Naive thymus-derived CD4-positive, alpha-beta T cell (primary cell): ENCODE measurements around the gene VPS33A. TPM values are rescaled to one million over a fixed set of nuclear protein-coding genes. Genes with fewer than 3 reads are reported as not detected.

Experiments
- ATAC-seq: fragments of 150-1000 bp; cut with Tn5 transposase; 2 replicates; pipeline ENCODE4 v1.10.0; 2021; ENCODE audit warnings: mild to moderate bottlenecking, moderate library complexity
- CTCF ChIA-PET: fragments of 350-600 bp; sonication (Branson Sonifier 250); formaldehyde crosslinking; loops from one replicate; lab custom pipeline; 2021; ENCODE audit warnings: antibody characterized with exemption; lab: Charles Lee
- POLR2A ChIA-PET: fragments of 350-600 bp; sonication (Branson Sonifier 250); formaldehyde crosslinking; loops from one replicate; lab custom pipeline; 2021; ENCODE audit warnings: antibody characterized with exemption, inconsistent platforms; lab: Charles Lee
- DNase-seq, 9 donors: peaks; one replicate each; pipeline versions ENCODE4 v3.0.0 to v3.0.0-alpha.2; 2020 to 2022; ENCODE audit warnings: mixed read lengths in 1 of 9
- H3K27ac ChIP-seq: one replicate; pipeline ENCODE4 v1.7.0; 2013; ENCODE audit warnings: mild to moderate bottlenecking, low read depth, low read length, moderate library complexity
- H3K27me3 ChIP-seq, 2 donors: one replicate each; pipeline ENCODE4 v1.7.0; 2013; ENCODE audit warnings: low read length in 2 of 2, mild to moderate bottlenecking in 2 of 2, moderate library complexity in 2 of 2; ENCODE audit not compliant: control insufficient read depth in 2 of 2, insufficient read depth in 2 of 2
- H3K36me3 ChIP-seq, 3 experiments: 1 replicate in 2 of 3; 2 replicates in 1 of 3; pipeline ENCODE4 v1.7.0; 2013; ENCODE audit warnings: low read length in 3 of 3, mild to moderate bottlenecking in 3 of 3, moderate library complexity in 1 of 3; ENCODE audit not compliant: insufficient read depth in 3 of 3, control insufficient read depth in 2 of 3
- H3K4me1 ChIP-seq, 2 donors: one replicate each; pipeline ENCODE4 v1.7.0; 2013; ENCODE audit warnings: low read length in 2 of 2, mild to moderate bottlenecking in 2 of 2, moderate library complexity in 1 of 2; ENCODE audit not compliant: control insufficient read depth in 2 of 2, insufficient read depth in 2 of 2
- H3K4me3 ChIP-seq: 2 replicates; pipeline ENCODE4 v1.7.0; 2013; ENCODE audit warnings: mild to moderate bottlenecking, low read length
- H3K9me3 ChIP-seq, 3 experiments: 1 replicate in 2 of 3; 2 replicates in 1 of 3; pipeline ENCODE4 v1.7.0; 2013; ENCODE audit warnings: low read length in 3 of 3; ENCODE audit not compliant: control insufficient read depth in 2 of 3
- H3K27ac Mint-ChIP-seq, 9 donors: one replicate each; pipeline ENCODE4 v1.8.0; 2020 to 2022; ENCODE audit warnings: mixed read lengths in 9 of 9, mild to moderate bottlenecking in 8 of 9, moderate library complexity in 5 of 9, inconsistent platforms in 2 of 9
- H3K27me3 Mint-ChIP-seq, 5 donors: one replicate each; pipeline ENCODE4 v1.8.0; 2021 to 2022; ENCODE audit warnings: mixed read lengths in 5 of 5, mild to moderate bottlenecking in 1 of 5
- H3K36me3 Mint-ChIP-seq, 5 donors: one replicate each; pipeline ENCODE4 v1.8.0; 2020 to 2022; ENCODE audit warnings: mixed read lengths in 5 of 5, mild to moderate bottlenecking in 3 of 5, inconsistent platforms in 1 of 5
- H3K4me1 Mint-ChIP-seq, 7 donors: one replicate each; pipeline ENCODE4 v1.8.0; 2020 to 2022; ENCODE audit warnings: mixed read lengths in 7 of 7, mild to moderate bottlenecking in 3 of 7, inconsistent platforms in 1 of 7
- H3K4me3 Mint-ChIP-seq, 10 donors: one replicate each; pipeline ENCODE4 v1.8.0; 2020 to 2022; ENCODE audit warnings: mild to moderate bottlenecking in 10 of 10, mixed read lengths in 10 of 10, moderate library complexity in 6 of 10, inconsistent platforms in 2 of 10
- H3K9me3 Mint-ChIP-seq, 11 donors: one replicate each; pipeline ENCODE4 v1.8.0; 2020 to 2022; ENCODE audit warnings: mixed read lengths in 11 of 11, mild to moderate bottlenecking in 4 of 11, inconsistent platforms in 1 of 11, moderate library complexity in 1 of 11
- intact Hi-C, 2 donors: fragments of 100-400 bp; cut with micrococcal nuclease; formaldehyde crosslinking; loops; one replicate each; pipeline ENCODE4 v1.15.1; 2023
- polyA plus RNA-seq, 2 donors: library from polyadenylated mRNA; unstranded; fragments of 300-500 nt; fragmentation: Illumina TruSeq; gene quantifications; one replicate each; pipeline ENCODE4 v1.2.3, GENCODE V29; 2021
- total RNA-seq, 6 experiments: library from RNA in 5 of 6; stranded (reverse) in 5 of 6; gene quantifications; 1 replicate in 5 of 6; 2 replicates in 1 of 6; pipeline ENCODE4 v1.2.3 and lab custom pipeline; 2021 to 2026

The VPS33A gene
- total and polyA plus RNA-seq, 7 experiments from 2014 or later = 18.0 to 34.5 (median 28.3) TPM

DNA sequence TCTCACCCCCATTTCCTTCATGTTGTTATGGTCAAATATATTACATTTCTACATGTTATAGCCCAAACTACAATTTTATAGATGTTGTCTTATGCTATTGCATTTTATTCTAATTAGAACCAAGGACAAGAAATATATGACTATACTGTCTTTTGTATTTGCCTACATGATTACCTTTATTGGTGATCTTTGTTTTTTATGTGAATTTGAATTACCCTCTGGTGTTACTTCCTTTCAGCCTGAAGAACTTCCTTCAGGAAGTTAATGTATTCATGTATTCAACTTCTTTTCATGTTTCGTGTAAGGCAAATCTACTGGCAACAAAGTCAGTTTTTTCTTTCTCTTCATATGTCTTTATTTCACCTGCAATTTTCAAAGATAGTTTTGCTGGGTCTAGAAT lies 71.5 kb downstream of the VPS33A start:
- Histone ChIP-seq H3K27ac (no peak overlapping the region), H3K4me1 (no peaks in the 10 kb centered on the region), H3K9me3 (no peaks in the 10 kb centered on the region), H3K4me3 (no peak overlapping the region), H3K36me3 (no peaks in the 10 kb centered on the region), H3K27me3 (peaks cover 0 to 3% of the 10 kb centered on the region in 2 donors)
- ChIA-PET CTCF (no interaction called here), POLR2A (no interaction called here)
- Mint-ChIP-seq H3K36me3 (peaks cover 0 to 7% (median 5%) of the 10 kb centered on the region in 5 donors), H3K27me3 (peaks cover 0 to 24% (median 12%) of the 10 kb centered on the region in 5 donors), H3K27ac (no peak overlapping the region), H3K9me3 (peaks cover 0 to 9% (median 3%) of the 10 kb centered on the region in 11 donors), H3K4me3 (no peak overlapping the region), H3K4me1 (peaks cover 0 to 6% (median 4%) of the 10 kb centered on the region in 7 donors)
- ATAC-seq (no peak), DNase-seq (no peak)
- intact Hi-C loops = no loop called here

DNA sequence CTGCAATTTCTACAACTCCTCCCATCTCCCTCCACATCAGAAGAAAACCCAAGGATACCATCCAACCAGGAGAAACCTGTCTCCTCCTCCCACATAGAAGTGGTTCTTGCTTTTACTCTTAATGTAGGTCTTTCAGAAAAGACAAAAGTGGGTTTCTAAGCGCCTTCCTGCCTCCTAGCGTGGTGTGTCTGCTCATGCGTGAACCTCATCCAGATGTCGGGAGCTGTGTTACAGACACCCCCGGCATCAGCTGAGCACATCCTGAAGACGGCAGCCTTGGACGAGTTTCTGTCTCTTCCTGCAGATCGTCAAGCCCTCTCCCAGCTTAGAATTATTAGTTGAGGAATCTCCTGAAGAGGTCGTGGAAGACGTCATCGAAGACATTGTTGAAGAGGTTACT lies 73.9 kb downstream of the VPS33A start:
- ChIA-PET POLR2A (no interaction called here), CTCF (no interaction called here)
- Mint-ChIP-seq H3K27me3 (peaks cover 0 to 18% (median 2%) of the 10 kb centered on the region in 5 donors), H3K27ac (no peak overlapping the region), H3K4me3 (no peak overlapping the region), H3K4me1 (peaks cover 0 to 6% (median 1%) of the 10 kb centered on the region in 7 donors), H3K36me3 (peaks cover 0 to 7% (median 5%) of the 10 kb centered on the region in 5 donors), H3K9me3 (peaks cover 0 to 9% (median 3%) of the 10 kb centered on the region in 11 donors)
- Histone ChIP-seq H3K4me1 (no peaks in the 10 kb centered on the region), H3K9me3 (no peaks in the 10 kb centered on the region), H3K27ac (no peak overlapping the region), H3K27me3 (no peaks in the 10 kb centered on the region), H3K36me3 (no peaks in the 10 kb centered on the region), H3K4me3 (no peak overlapping the region)
- ATAC-seq (no peak), DNase-seq (no peak)
- intact Hi-C loops = no loop called here

DNA sequence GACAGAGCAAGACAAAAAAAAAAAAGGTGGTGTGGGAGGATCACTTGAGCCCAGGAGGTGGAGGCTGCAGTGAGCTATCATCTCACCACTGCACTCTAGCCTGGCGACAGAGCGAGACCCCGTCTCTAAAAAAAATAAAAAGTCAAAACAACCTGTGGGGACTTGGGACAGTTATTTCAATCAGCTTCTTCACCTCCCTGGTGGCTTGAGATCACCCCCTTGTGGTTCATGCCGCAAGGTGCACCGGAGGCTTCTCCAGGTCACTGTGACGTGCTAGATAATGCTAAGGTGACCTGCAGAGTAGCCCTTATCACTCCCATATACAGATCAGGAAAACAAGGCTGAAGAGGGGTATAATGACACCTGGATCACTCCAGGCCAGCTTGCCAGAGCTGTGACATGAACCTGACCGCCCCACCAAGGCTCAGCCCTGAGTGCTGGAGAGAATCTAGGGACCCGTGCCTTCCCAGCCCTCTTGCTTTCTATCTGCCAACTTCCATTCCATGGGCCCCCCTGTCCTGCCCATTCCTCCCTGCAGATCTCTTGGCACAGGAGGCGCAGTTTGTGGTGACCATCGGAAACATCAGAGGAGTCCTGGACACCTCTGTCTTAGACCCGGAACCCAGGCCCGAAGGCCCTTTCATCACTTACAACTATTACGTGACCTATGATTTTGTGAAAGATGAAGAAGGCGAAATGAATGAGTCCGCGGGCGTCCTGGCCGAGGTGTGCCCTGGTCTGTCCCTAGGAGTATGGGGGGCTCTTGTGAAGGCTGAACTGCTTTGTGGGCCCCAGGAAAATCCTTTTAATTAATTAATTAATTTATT lies 75.2 kb downstream of the VPS33A start:
- H3K4me1 Mint-ChIP-seq = peaks cover 0 to 6% (median 0%) of the 10 kb centered on the region in 7 donors
- H3K27ac Mint-ChIP-seq = no peak overlapping the region
- no peak overlapping the region for H3K4me3 Mint-ChIP-seq
- H3K4me1 ChIP-seq = no peaks in the 10 kb centered on the region
- DNase-seq (peak in 8 of 9 donors; percentile 29 to 70 (median 55)), ATAC-seq (peak; percentile 89)
- H3K9me3 Mint-ChIP-seq = peaks cover 0 to 8% (median 3%) of the 10 kb centered on the region in 11 donors
- H3K27me3 ChIP-seq = no peaks in the 10 kb centered on the region
- intact Hi-C loops = loop anchor here (1.0 to 2.0 kb wide), 5 partner anchors 30 to 274 kb away; no protein-coding TSS in a partner anchor
- H3K27me3 Mint-ChIP-seq = peaks cover 0 to 12% (median 0%) of the 10 kb centered on the region in 5 donors
- H3K36me3 ChIP-seq = no peaks in the 10 kb centered on the region
- ChIA-PET CTCF (interaction anchor here (0.6 to 1.9 kb wide), 3 partner anchors 45 to 155 kb away, joined by 3 to 11 read pairs (median 6); no protein-coding TSS in a partner anchor), POLR2A (no interaction called here)
- no peaks in the 10 kb centered on the region for H3K9me3 ChIP-seq
- H3K4me3 ChIP-seq = no peak overlapping the region
- no peak overlapping the region for H3K27ac ChIP-seq
- H3K36me3 Mint-ChIP-seq = peaks cover 0 to 7% (median 5%) of the 10 kb centered on the region in 5 donors

DNA sequence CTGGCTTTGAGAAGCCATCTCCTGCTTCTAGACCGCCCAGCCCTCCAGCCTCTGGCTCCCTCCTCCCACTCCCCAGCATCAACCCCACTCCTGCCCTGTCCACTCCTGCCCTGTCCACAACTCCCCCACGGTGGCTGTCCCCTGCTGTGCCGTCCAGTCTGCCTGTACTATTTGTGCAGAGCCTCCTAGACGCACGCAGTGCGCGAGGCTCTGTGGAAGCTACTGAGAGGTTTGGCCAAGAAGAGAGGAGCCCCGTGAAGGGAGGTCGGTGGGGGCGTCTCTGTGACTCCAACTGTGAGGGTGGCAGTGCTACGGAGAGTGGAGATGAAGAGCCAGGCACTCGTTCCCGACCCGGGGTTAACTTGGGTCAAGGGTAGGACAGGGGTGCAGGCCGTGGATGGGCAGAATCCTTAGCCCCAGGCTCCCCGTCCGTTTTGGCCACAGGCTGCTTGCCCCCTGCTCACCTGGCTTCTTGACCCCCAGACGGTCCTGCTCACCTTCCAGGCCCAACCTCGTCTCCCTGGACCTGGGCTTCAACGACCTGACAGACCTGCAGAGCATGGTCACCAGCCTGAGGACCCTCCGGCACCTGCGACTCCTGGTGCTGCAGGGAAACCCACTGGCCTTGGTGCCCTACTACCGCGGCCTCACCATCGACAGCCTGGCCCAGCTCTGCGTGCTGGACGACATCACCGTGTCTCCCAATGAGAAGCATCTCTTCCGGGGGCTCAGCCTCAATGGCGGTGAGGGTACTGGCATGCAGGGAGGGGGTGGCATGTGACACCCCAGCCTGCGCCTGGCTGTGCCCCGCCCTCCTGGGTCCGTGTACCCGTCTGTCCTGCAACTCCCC lies 76.4 kb downstream of the VPS33A start:
- no peak for DNase-seq
- Histone ChIP-seq H3K9me3 (no peaks in the 10 kb centered on the region), H3K27ac (no peak overlapping the region), H3K4me3 (no peak overlapping the region), H3K27me3 (no peaks in the 10 kb centered on the region), H3K36me3 (no peaks in the 10 kb centered on the region), H3K4me1 (no peaks in the 10 kb centered on the region)
- ChIA-PET POLR2A (no interaction called here), CTCF (interaction anchor here (1.9 kb wide), 1 partner anchor 136 kb away, joined by 11 read pairs; no protein-coding TSS in a partner anchor)
- peaks cover 0 to 2% (median 0%) of the 10 kb centered on the region in 11 donors for H3K9me3 Mint-ChIP-seq
- no peak overlapping the region for H3K4me3 Mint-ChIP-seq
- peaks cover 0 to 6% (median 0%) of the 10 kb centered on the region in 5 donors for H3K27me3 Mint-ChIP-seq
- H3K36me3 Mint-ChIP-seq = no peaks in the 10 kb centered on the region
- ATAC-seq = no peak
- H3K4me1 Mint-ChIP-seq = peaks cover 0 to 7% (median 2%) of the 10 kb centered on the region in 7 donors
- intact Hi-C loops = loop anchor here (2.0 kb wide), 2 partner anchors 29 to 67 kb away; no protein-coding TSS in a partner anchor
- no peak overlapping the region for H3K27ac Mint-ChIP-seq

DNA sequence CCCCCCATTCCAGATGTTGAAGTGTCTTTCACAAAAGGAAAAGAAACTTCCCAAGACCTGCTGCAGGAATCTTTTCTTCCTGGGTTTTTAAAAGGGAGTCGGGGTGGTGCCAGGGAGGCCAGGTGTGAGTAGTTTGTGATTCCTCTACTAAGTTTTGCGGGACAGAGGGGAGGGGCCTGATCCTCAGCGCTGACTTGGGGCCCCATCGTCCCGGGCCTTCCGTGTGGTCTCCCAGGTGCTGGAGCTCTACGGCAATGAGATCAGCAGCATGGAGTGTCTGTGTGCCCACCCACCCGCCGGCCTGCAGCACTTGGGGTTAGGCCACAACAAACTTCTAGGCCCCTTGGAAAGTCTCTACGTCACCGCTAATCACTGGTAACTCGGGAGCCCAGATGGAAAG lies 78.8 kb downstream of the VPS33A start:
- ChIA-PET CTCF (interaction anchor here (0.7 kb wide), 1 partner anchor 132 kb away, joined by 3 read pairs; no protein-coding TSS in a partner anchor), POLR2A (no interaction called here)
- no peak for DNase-seq
- ATAC-seq = no peak
- H3K36me3 ChIP-seq = no peaks in the 10 kb centered on the region
- peaks cover 0 to 3% of the 10 kb centered on the region in 2 donors for H3K4me1 ChIP-seq
- no peaks in the 10 kb centered on the region for H3K36me3 Mint-ChIP-seq
- no peaks in the 10 kb centered on the region for H3K27me3 ChIP-seq
- intact Hi-C loops = no loop called here
- peaks cover 0 to 18% (median 6%) of the 10 kb centered on the region in 7 donors for H3K4me1 Mint-ChIP-seq
- no peaks in the 10 kb centered on the region for H3K9me3 Mint-ChIP-seq
- H3K27ac ChIP-seq = no peak overlapping the region
- H3K9me3 ChIP-seq = no peaks in the 10 kb centered on the region
- no peak overlapping the region for H3K4me3 Mint-ChIP-seq
- H3K27ac Mint-ChIP-seq = no peak overlapping the region
- H3K4me3 ChIP-seq = no peak overlapping the region
- H3K27me3 Mint-ChIP-seq = peaks cover 0 to 20% (median 0%) of the 10 kb centered on the region in 5 donors

DNA sequence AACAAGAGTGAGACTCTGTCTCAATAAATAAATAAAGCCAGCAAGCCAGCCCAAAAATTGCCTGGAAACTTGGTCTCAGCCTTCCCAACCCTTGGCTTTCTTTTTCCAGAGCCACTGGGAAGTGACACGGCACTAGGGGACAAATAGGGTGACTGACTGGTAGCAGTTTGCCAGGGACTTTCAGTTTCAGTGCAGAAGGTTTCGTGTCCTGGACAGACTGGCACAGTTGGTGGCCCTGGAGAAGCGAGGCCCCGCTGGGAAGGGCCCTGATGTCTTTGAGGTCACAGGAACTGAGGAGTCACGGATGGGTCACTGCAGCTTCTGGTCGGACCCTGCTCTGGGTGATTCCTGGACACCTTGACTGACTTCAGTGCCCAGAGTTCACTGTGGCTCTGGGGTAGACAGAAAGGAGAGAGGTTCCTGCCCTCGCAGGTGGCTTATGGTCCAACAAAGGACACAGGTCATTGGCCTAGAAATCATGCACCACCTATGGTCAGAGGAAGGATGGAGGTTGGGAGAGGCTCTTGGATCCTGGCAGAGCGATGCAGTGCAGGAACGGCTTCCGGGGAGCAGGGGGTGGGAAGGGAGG lies 80.7 kb downstream of the VPS33A start:
- no peak for ATAC-seq
- H3K9me3 Mint-ChIP-seq = no peaks in the 10 kb centered on the region
- peaks cover 0 to 13% (median 5%) of the 10 kb centered on the region in 7 donors for H3K4me1 Mint-ChIP-seq
- POLR2A ChIA-PET = no interaction called here
- Histone ChIP-seq H3K27me3 (no peaks in the 10 kb centered on the region), H3K27ac (no peak overlapping the region), H3K9me3 (no peaks in the 10 kb centered on the region), H3K4me1 (peaks cover 0 to 3% of the 10 kb centered on the region in 2 donors), H3K4me3 (no peak overlapping the region), H3K36me3 (no peaks in the 10 kb centered on the region)
- no peak overlapping the region for H3K27ac Mint-ChIP-seq
- CTCF ChIA-PET = interaction anchor here (0.6 kb wide), 1 partner anchor 1303 kb away, joined by 3 read pairs; no protein-coding TSS in a partner anchor
- intact Hi-C loops = no loop called here
- H3K36me3 Mint-ChIP-seq = no peaks in the 10 kb centered on the region
- no peak overlapping the region for H3K4me3 Mint-ChIP-seq
- DNase-seq = no peak
- H3K27me3 Mint-ChIP-seq = peaks cover 0 to 26% (median 0%) of the 10 kb centered on the region in 5 donors
